Skeletal muscle satellite cell (primary cell): ENCODE measurements around the gene LANCL2.
"Not testable (repeated sequence)": the region's sequence is repeated elsewhere in the genome, so short reads cannot be mapped to it uniquely, and the experiment has no call there.

Source experiments
- H3K27me3 ChIP-seq: 2 replicates; pipeline ENCODE4 v1.7.0; 2013; ENCODE audit warnings: low read length; ENCODE audit not compliant: control insufficient read depth, insufficient read depth
- H3K36me3 ChIP-seq: 2 replicates; pipeline ENCODE4 v1.7.0; 2013; ENCODE audit warnings: mild to moderate bottlenecking, control low read depth, low read length; ENCODE audit not compliant: insufficient read depth
- H3K4me1 ChIP-seq: 2 replicates; pipeline ENCODE4 v1.7.0; 2013; ENCODE audit warnings: low read length; ENCODE audit not compliant: control insufficient read depth, insufficient read depth
- H3K4me2 ChIP-seq: 2 replicates; pipeline ENCODE4 v1.7.0; 2013; ENCODE audit warnings: mild to moderate bottlenecking, low read length
- H3K4me3 ChIP-seq: 2 replicates; pipeline ENCODE4 v1.7.0; 2013; ENCODE audit warnings: low read length
- H3K9ac ChIP-seq: 2 replicates; pipeline ENCODE4 v1.7.0; 2013; ENCODE audit warnings: mild to moderate bottlenecking, low read depth, low read length, moderate library complexity
- H3K9me3 ChIP-seq: replicated peaks from 2 replicates; pipeline ENCODE4 v1.7.0; 2013; ENCODE audit warnings: mild to moderate bottlenecking, control low read depth, low read length

LANCL2 gene

DNA sequence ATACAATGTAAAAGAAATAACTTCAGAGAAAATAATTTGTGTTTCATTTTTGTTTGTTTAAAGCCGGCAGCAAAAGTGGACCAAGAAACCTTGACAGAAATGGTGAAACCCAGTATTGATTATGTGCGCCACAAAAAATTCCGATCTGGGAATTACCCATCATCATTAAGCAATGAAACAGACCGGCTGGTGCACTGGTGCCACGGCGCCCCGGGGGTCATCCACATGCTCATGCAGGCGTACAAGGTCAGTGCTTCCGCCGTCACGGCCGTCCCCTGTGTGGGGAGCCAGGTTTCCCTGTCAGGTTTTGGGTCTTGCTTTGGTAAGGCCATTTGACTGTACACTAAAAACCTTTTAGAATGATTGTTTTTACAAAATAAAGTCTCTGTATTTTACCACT lies 46.7 kb downstream of the LANCL2 start:
- no peak overlapping the region for H3K4me2 ChIP-seq
- no peak overlapping the region for H3K9ac ChIP-seq
- H3K9me3 ChIP-seq, result no peaks in the 10 kb centered on the region
- no peak overlapping the region for H3K4me3 ChIP-seq
- peaks cover 7% of the 10 kb centered on the region for H3K36me3 ChIP-seq
- H3K27me3 ChIP-seq, result no peaks in the 10 kb centered on the region
- no peaks in the 10 kb centered on the region for H3K4me1 ChIP-seq

DNA sequence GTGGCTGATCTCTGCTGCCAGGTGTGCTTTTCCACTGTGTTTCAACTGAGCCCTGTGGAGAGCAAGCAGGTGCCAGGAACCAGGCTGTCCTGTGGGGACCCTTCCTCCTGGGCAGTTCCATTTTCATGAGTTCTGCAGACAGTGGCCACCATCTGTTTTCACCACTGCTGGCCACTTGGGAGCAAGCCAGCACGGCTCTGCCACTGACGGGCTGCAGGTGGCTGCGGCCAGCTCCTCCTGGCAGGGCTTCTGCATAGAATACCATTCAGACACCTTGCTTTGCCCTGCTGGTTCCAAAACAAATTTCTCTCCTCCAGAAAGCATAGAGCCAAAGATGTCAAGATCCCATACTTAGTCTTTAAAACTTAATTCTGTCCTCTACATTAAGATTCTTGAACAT lies 48.3 kb downstream of the LANCL2 start:
- no peak overlapping the region for H3K9ac ChIP-seq
- peaks cover 6% of the 10 kb centered on the region for H3K36me3 ChIP-seq
- no peak overlapping the region for H3K4me3 ChIP-seq
- H3K9me3 ChIP-seq, result no peaks in the 10 kb centered on the region
- H3K27me3 ChIP-seq, result no peaks in the 10 kb centered on the region
- H3K4me2 ChIP-seq, result no peak overlapping the region
- no peaks in the 10 kb centered on the region for H3K4me1 ChIP-seq

DNA sequence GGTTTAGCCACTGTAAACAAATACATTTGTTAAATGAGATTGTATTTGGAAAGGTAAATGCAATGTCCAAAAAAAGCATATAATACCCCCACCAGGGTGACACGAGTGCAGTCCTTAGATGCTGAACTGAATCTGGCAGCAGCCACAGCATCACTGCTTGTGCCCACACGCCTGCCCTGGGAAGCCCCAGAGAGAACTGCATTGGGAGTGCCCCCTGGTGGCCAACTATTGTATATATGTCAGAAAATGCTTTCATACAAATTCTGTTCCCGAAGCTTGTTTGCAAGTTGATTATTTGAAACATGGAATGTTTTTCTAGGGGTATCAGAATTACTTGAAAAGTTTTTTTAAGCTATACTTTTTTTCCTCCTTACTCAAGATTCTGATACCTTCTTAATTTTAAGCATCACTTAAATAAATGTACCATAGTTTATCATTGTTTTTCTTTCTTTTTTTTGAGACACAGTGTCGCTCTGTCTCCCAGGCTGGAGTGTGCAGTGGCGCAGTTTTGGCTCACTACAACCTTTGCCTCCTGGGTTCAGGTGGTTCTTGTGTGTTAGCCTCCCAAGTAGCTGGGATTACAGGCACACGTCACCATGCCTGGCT lies 50.1 kb downstream of the LANCL2 start:
- Histone ChIP-seq H3K4me2 (no peak overlapping the region), H3K4me3 (no peak overlapping the region), H3K36me3 (peaks cover 6% of the 10 kb centered on the region), H3K4me1 (no peaks in the 10 kb centered on the region), H3K9me3 (no peaks in the 10 kb centered on the region), H3K9ac (no peak overlapping the region), H3K27me3 (no peaks in the 10 kb centered on the region)

DNA sequence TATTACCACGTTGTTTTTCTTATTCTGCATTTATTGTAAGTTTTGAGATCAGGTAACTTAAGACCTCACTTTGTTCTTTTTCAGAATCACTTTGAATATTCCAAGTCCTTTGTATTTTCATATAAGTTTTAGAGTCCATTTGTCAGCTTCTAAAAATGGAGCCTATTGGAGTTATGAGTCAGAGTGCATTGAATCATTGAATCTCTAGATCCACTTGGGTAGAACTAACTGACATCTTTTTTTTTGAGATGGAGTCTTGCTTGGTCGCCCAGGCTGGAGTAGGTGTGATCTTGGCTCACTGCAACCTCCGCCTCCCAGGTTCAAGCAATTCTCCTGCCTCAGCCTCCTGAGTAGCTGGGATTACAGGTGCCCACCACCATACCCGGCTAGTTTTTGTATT lies 52.3 kb downstream of the LANCL2 start:
- H3K36me3 ChIP-seq, H3K9me3 ChIP-seq, H3K4me1 ChIP-seq, H3K9ac ChIP-seq, H3K4me2 ChIP-seq, H3K27me3 ChIP-seq, H3K4me3 ChIP-seq: not testable (repeated sequence)

DNA sequence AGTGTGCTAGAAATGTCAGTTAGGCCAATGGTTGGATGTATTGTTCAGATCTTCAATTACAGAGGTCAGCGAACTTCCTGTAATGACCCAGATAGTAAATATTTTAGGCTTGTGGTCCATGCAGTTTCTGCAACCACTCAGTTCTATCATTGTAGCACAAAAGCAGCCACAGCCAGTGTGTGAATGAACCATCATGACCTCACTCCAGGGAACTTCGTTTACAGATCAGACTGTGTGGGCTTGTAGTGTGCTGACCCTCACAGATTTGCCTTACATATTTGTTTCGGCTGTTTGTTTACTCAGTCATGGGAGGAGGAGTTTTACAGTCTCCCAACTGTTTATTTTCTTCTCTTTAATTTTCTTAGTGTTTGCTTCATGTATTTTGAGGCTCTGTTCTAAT lies 55.4 kb downstream of the LANCL2 start:
- H3K9ac ChIP-seq, result no peak overlapping the region
- no peak overlapping the region for H3K4me2 ChIP-seq
- H3K4me3 ChIP-seq, result no peak overlapping the region
- H3K9me3 ChIP-seq, result no peaks in the 10 kb centered on the region
- H3K36me3 ChIP-seq, result peaks cover 3% of the 10 kb centered on the region
- no peaks in the 10 kb centered on the region for H3K27me3 ChIP-seq
- H3K4me1 ChIP-seq, result peaks cover 13% of the 10 kb centered on the region

DNA sequence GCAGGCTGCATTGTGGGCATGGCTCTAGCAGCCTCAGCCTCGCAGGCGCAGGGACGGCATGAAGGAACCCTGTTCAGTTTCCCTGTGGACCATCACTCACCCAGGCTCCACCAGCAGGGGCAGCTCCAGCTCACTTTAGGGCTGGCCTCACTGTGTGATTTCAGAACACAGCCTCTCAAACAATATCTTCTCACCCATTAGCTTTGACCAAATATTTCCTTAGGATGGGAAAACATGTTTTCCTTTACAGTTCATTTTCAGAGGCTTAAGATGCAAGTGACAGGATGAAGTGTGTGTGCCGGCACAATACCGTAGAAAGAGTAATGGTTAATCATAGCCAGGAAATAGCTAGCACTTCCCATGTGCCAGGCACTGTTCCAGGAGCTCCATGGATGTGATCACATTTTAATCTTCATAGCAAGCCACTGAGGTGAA lies 58.2 kb downstream of the LANCL2 start:
- no peak overlapping the region for H3K9ac ChIP-seq
- no peak overlapping the region for H3K4me2 ChIP-seq
- H3K4me1 ChIP-seq, result peaks cover 13% of the 10 kb centered on the region
- H3K9me3 ChIP-seq, result no peaks in the 10 kb centered on the region
- no peak overlapping the region for H3K4me3 ChIP-seq
- peaks cover 13% of the 10 kb centered on the region for H3K36me3 ChIP-seq
- H3K27me3 ChIP-seq, result no peaks in the 10 kb centered on the region

DNA sequence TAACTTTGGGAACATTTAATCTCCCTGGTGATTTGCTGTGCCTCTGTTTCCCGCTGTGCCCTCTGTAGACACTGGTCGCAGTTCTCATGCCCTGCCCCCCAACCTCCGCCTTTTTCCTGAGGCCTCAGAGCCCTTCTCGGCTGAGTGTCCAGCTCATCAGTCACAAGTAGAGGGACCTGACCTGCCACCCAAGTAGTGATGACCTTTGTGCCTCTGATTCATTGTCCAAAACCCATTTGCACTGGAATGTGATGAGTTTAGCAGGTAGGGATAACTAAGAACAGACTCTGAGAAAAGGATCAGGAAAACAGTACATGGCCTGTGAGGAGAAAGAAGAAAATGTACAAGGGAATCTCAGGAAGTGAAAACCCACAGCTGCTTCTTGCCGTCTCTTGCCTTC lies 58.8 kb downstream of the LANCL2 start:
- Histone ChIP-seq H3K4me3 (no peak overlapping the region), H3K9ac (no peak overlapping the region), H3K27me3 (no peaks in the 10 kb centered on the region), H3K9me3 (no peaks in the 10 kb centered on the region), H3K4me2 (no peak overlapping the region), H3K36me3 (peaks cover 13% of the 10 kb centered on the region), H3K4me1 (peaks cover 13% of the 10 kb centered on the region)

DNA sequence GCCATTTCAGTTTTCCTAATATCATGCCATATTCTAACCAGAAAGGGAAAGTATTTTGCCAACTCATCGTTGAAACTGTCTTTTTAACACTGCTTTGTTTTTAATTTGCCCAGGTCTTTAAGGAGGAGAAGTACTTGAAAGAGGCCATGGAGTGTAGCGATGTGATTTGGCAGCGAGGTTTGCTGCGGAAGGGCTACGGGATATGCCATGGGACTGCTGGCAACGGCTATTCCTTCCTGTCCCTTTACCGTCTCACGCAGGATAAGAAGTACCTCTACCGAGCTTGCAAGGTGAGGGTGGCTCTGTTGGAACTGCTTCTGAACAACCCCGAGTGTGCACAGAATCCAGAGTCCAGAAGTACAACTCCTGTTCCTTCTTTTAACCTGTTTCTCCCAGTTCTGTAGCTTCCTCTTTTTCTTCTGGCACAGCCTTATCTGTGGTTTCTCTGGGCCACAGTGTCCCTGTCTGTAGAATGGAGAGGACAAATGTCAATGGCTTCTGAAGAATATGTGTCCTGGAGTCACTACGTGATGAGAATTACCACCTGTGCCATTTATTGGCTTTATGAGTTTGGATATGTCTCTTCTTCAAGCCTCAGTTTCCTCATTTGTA lies 60.1 kb downstream of the LANCL2 start:
- Histone ChIP-seq H3K36me3 (peaks cover 13% of the 10 kb centered on the region), H3K9me3 (no peaks in the 10 kb centered on the region), H3K4me3 (no peak overlapping the region), H3K4me1 (peaks cover 13% of the 10 kb centered on the region), H3K27me3 (no peaks in the 10 kb centered on the region), H3K9ac (no peak overlapping the region), H3K4me2 (no peak overlapping the region)

DNA sequence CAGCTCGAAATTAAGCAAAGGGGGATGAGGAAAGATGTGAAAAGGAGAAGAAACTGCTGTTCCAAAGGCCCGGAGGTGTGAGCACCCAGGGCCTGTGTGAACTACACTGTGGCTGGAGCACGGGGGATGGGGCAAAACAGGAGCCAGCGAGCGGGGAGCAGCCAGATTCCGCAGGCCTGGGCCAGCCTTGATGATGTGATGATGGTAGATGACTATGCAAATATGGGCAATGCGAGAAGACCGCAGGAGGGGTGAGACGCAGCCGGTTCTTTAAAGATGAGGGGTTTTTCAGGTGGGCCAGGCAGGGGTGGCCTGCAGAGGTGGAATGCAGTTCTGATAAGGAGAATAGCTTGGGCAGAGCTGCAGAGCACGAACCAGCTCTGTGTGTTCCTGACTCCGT lies 61.5 kb downstream of the LANCL2 start:
- H3K9me3 ChIP-seq, result no peaks in the 10 kb centered on the region
- H3K9ac ChIP-seq, result no peak overlapping the region
- H3K4me1 ChIP-seq, result peaks cover 7% of the 10 kb centered on the region
- no peaks in the 10 kb centered on the region for H3K27me3 ChIP-seq
- H3K4me2 ChIP-seq, result no peak overlapping the region
- H3K4me3 ChIP-seq, result no peak overlapping the region
- peaks cover 13% of the 10 kb centered on the region for H3K36me3 ChIP-seq

DNA sequence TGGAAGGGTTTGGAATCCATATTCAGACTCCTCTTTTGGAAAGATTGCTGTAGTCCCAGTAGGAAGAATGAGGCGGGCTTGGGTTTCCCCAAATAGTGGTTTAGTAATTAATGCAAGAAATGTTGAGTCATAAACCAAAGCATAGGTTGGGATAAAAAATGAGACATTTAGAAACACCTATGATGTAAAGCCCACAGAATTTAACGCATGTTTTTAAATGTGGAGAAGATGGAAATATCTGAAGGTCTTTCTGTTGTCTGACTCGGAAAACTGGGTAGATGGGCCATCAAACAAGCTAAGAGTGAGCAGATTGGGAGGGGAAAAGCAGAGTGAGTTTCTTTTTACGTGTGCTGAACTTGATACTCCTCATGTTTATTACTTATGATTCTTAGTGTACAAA lies 62.2 kb downstream of the LANCL2 start:
- Histone ChIP-seq H3K36me3 (peaks cover 13% of the 10 kb centered on the region), H3K4me2 (no peak overlapping the region), H3K27me3 (no peaks in the 10 kb centered on the region), H3K9ac (no peak overlapping the region), H3K4me3 (no peak overlapping the region), H3K4me1 (peaks cover 7% of the 10 kb centered on the region), H3K9me3 (no peaks in the 10 kb centered on the region)

DNA sequence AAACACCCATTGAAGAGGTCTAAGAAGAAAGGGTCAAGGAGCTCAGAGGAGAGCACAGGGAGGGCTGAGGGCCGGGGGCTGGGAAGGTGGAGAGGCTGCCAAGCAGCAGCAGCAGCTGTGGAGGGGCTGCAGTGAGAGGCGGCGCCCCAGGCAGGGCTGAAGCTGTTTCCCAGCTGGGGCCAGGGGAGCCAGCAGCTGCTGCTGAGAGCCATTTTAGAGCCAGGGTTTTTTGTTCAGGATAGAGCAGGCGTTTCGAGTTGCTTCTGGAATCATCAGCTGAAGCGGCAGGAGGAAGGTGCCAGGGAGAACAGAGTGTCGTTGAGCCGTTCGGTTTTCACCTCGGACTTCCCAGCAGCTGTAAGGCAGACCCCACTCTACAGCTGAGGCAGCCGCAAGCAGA lies 62.7 kb downstream of the LANCL2 start:
- H3K4me3 ChIP-seq, result no peak overlapping the region
- peaks cover 13% of the 10 kb centered on the region for H3K36me3 ChIP-seq
- peaks cover 7% of the 10 kb centered on the region for H3K4me1 ChIP-seq
- no peaks in the 10 kb centered on the region for H3K9me3 ChIP-seq
- no peaks in the 10 kb centered on the region for H3K27me3 ChIP-seq
- no peak overlapping the region for H3K9ac ChIP-seq
- H3K4me2 ChIP-seq, result no peak overlapping the region

DNA sequence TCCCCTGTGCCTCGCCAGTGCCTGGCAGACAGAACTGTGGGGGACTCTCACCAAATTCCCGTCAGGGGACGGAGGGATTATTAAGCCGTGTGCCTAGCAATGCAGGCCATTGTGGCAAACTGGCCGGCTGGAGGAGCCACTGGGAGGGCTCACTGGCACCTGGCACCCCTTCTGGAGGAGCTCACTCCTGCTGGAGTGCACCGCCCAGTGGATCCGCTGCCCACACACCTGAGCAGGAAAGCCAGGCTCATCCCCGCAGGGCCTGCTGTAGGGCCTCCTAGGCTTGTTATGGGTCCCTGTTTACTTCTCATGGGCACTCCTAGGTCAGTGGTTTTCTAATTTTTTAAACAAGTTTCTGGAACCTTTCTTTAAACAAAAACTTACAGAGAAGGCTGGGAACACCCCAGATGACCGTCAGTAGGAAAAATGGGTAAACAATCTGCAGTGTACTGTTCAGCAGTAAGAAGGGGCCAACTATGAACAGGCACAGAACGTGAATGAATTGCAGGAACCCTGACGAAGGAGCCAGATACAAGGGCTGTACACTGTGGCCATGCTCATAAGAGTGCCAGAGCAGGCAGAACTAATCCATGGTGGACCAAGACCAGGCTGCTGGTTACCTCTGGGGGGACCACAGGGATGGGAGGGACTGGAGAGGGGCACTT lies 64.8 kb downstream of the LANCL2 start:
- Histone ChIP-seq H3K9me3 (no peaks in the 10 kb centered on the region), H3K4me3 (no peak overlapping the region), H3K36me3 (peaks cover 13% of the 10 kb centered on the region), H3K4me1 (no peaks in the 10 kb centered on the region), H3K4me2 (no peak overlapping the region), H3K27me3 (no peaks in the 10 kb centered on the region), H3K9ac (no peak overlapping the region)
